ENCODE results near the gene EFTUD2. TPM values are rescaled to one million over a fixed set of nuclear protein-coding genes. Genes with fewer than 3 reads are reported as not detected.

EFTUD2 gene
- total and polyA plus RNA-seq, 2 of the 13 experiments (the other 11 are each of a cell fraction or from before 2014, with no cell fraction given), result 111 to 137 TPM

- TF ChIP-seq ZSCAN29 (CRISPR knock-in tag; conservative IDR thresholded peaks at IDR 0.05), result no peak
Measured at GRCh38 chr17:44871556-44871955, 27.7 kb downstream of the EFTUD2 start (continued).

- DNase-seq (ENCODE audit: low spot score) (no peak), FAIRE-seq (no peak), ATAC-seq (no peak)
- no peak overlapping the region for H3K27ac ChIP-seq (ENCODE audit: extremely low read length, insufficient read depth, low read length)
- intact Hi-C loops (cut with micrococcal nuclease; ENCODE audit: unreplicated experiment), result no loop called here
- no peaks in the 10 kb centered on the region for H3K9me3 ChIP-seq (ENCODE audit: low read length)
- peaks cover 38 to 82% of the 10 kb centered on the region in 2 experiments for H3K36me3 ChIP-seq (replicated peaks in 1 of 2; ENCODE audit: control insufficient read depth in 1 of 2, insufficient read depth in 2 of 2, low read length in 2 of 2)
- H3K4me3 ChIP-seq (replicated peaks in 1 of 3; ENCODE audit: insufficient read depth in 1 of 3, low read depth in 2 of 3, low read length in 3 of 3), result no peak overlapping the region
- H2AFZ ChIP-seq (ENCODE audit: low read length), result no peak overlapping the region
- H3K79me2 ChIP-seq (ENCODE audit: insufficient read depth, low read length), result no peaks in the 10 kb centered on the region
- in situ Hi-C loops (cut with HindIII; ENCODE audit: extremely low pct_ligation_motif_present, low pct_unique_long_range_greater_than_20kb), result loop anchor here (5.0 kb wide), 1 partner anchor 91 kb away; no protein-coding TSS in a partner anchor
- BruUV-seq (replicated peaks), result no TSS peak
- no peak overlapping the region for H3K4me2 ChIP-seq (ENCODE audit: low read depth, low read length)
- H3K4me1 ChIP-seq (ENCODE audit: insufficient read depth, low read length), result peaks cover 24% of the 10 kb centered on the region
- WGBS (ENCODE audit: low lambda C conversion rate), result 90% methylated on average over 3 of the region's 3 CpGs
- TF ChIP-seq ZSCAN20 (CRISPR knock-in tag; IDR thresholded peaks at IDR 0.05; ENCODE audit: borderline replicate concordance), result no peak
- TF ChIP-seq ZNF567 (CRISPR knock-in tag; IDR thresholded peaks at IDR 0.05; ENCODE audit: borderline replicate concordance), result no peak
- TF ChIP-seq HBP1 (CRISPR knock-in tag; IDR thresholded peaks at IDR 0.05; ENCODE audit: low read depth), result no peak
- TF ChIP-seq SIN3B (IDR thresholded peaks at IDR 0.05; ENCODE audit: low read length), result no peak
- no peak overlapping the region for H3K9ac ChIP-seq (ENCODE audit: insufficient read depth, low read depth, low read length)
- ChIA-PET CTCF (ENCODE audit: low intra/inter-chr PET ratio, low total read pairs) (interaction anchor here (1.2 to 1.4 kb wide), 2 partner anchors 93 kb away, joined by 4 read pairs; no protein-coding TSS in a partner anchor), POLR2A (interaction anchor here (0.5 to 2.6 kb wide), 2 partner anchors 92 to 153 kb away, joined by 4 to 8 read pairs; no protein-coding TSS in a partner anchor)
- H4K20me1 ChIP-seq (ENCODE audit: insufficient read depth, low read length), result 0 out of 2 replicates have a peak, but pooled peaks cover 4% of the 10 kb centered on the region
- no peaks in the 10 kb centered on the region for H3K27me3 ChIP-seq (ENCODE audit: control insufficient read depth in 1 of 2, insufficient read depth in 2 of 2, low read length in 2 of 2)
Measured at GRCh38 chr17:44867841-44868240, 31.4 kb downstream of the EFTUD2 start.
